Neural cell (in vitro differentiated cells): ENCODE measurements around the gene GGTLC1. TPM values are rescaled to one million over a fixed set of nuclear protein-coding genes. Genes with fewer than 3 reads are reported as not detected.

Experiments
- H2AFZ ChIP-seq: fragments of 200-600, 300-800 bp; sonication (generic), shearing (Covaris generic); 2 replicates; pipeline ENCODE4 v1.6.0; 2014; ENCODE audit warnings: low read depth, mild to moderate bottlenecking, antibody characterized with exemption, low read length, moderate library complexity
- H3F3A ChIP-seq: fragments of 200-600 bp; shearing (Covaris generic); 2 replicates; pipeline ENCODE4 v1.6.1; 2016; ENCODE audit warnings: mild to moderate bottlenecking, moderate library complexity, mixed read lengths, antibody characterized with exemption, low read length; ENCODE audit not compliant: insufficient read depth, poor library complexity, severe bottlenecking
- H3K27ac ChIP-seq: fragments of 200-600, 300-800 bp; sonication (generic), shearing (Covaris generic); 2 replicates; pipeline ENCODE4 v1.5.1; 2014; ENCODE audit warnings: mild to moderate bottlenecking, low read length, moderate library complexity
- H3K27me3 ChIP-seq: fragments of 300-800, 200-600 bp; sonication (generic), shearing (Covaris generic); 2 replicates; pipeline ENCODE4 v1.6.0; 2014; ENCODE audit warnings: mild to moderate bottlenecking, low read depth, low read length, moderate library complexity; ENCODE audit not compliant: insufficient read depth
- H3K36me3 ChIP-seq: fragments of 300-800, 200-600 bp; sonication (generic), shearing (Covaris generic); 2 replicates; pipeline ENCODE4 v1.5.1; 2014; ENCODE audit warnings: mild to moderate bottlenecking, antibody characterized with exemption, low read length, moderate library complexity; ENCODE audit not compliant: insufficient read depth
- H3K4me2 ChIP-seq: fragments of 300-800, 200-600 bp; sonication (generic), shearing (Covaris generic); 2 replicates; pipeline ENCODE4 v1.6.0; 2014; ENCODE audit warnings: mild to moderate bottlenecking, low read length
- H3K4me3 ChIP-seq: fragments of 300-800, 200-600 bp; sonication (generic), shearing (Covaris generic); 2 replicates; pipeline ENCODE4 v1.5.1; 2014; ENCODE audit warnings: mild to moderate bottlenecking, low read length, moderate library complexity
- H3K79me2 ChIP-seq: fragments of 200-600 bp; shearing (Covaris generic); replicated peaks from 2 replicates; pipeline ENCODE4 v1.6.0; 2014; ENCODE audit warnings: mild to moderate bottlenecking, low read length, moderate library complexity; ENCODE audit not compliant: insufficient read depth
- H3K9ac ChIP-seq: fragments of 300-800, 200-600 bp; sonication (generic), shearing (Covaris generic); 2 replicates; pipeline ENCODE4 v1.6.1; 2016; ENCODE audit warnings: mild to moderate bottlenecking, low read length, mixed read lengths
- H3K9me2 ChIP-seq: fragments of 200-600 bp; shearing (Covaris generic); 2 replicates; pipeline ENCODE4 v1.6.1; 2016; ENCODE audit warnings: mild to moderate bottlenecking, low read length, mixed read lengths; ENCODE audit not compliant: insufficient read depth
- H3K9me3 ChIP-seq: fragments of 200-600, 300-800 bp; sonication (generic), shearing (Covaris generic); 2 replicates; pipeline ENCODE4 v1.6.1; 2016; ENCODE audit warnings: mild to moderate bottlenecking, mixed run types, low read length, moderate library complexity, mixed read lengths
- H4K20me1 ChIP-seq: fragments of 200-600 bp; shearing (Covaris generic); 2 replicates; pipeline ENCODE4 v1.6.1; 2016; ENCODE audit warnings: mild to moderate bottlenecking, mixed run types; ENCODE audit not compliant: insufficient read depth
- CTCF ChIP-seq: fragments of 450-650 bp; IDR thresholded peaks from 2 replicates; pipeline ENCODE4 v1.5.1; 2014; ENCODE audit warnings: antibody characterized with exemption, mild to moderate bottlenecking, moderate library complexity; ENCODE audit not compliant: poor library complexity, severe bottlenecking
- EP300 ChIP-seq: fragments of 450-650 bp; conservative IDR thresholded peaks from 2 replicates; pipeline ENCODE4 v1.6.1; 2014; ENCODE audit warnings: antibody characterized with exemption, mild to moderate bottlenecking, moderate library complexity; ENCODE audit not compliant: poor library complexity, severe bottlenecking
- EZH2 ChIP-seq: fragments of 200-600, 300-800 bp; shearing (Covaris generic), sonication (generic); IDR thresholded peaks from 2 replicates; pipeline ENCODE4 v1.6.1; 2014; ENCODE audit warnings: antibody characterized with exemption, low read length, borderline replicate concordance, mild to moderate bottlenecking; ENCODE audit not compliant: insufficient read depth, poor library complexity, severe bottlenecking
- MXI1 ChIP-seq: fragments of 450-650 bp; conservative IDR thresholded peaks from 2 replicates; pipeline ENCODE4 v1.6.1; 2014; ENCODE audit warnings: antibody characterized with exemption, mild to moderate bottlenecking; ENCODE audit not compliant: poor library complexity, severe bottlenecking
- POLR2AphosphoS5 ChIP-seq: IDR thresholded peaks from 2 replicates; pipeline ENCODE4 v1.6.1; 2012
- RAD21 ChIP-seq: fragments of 450-650 bp; conservative IDR thresholded peaks from 2 replicates; pipeline ENCODE4 v1.6.1; 2014; ENCODE audit warnings: antibody characterized with exemption, mild to moderate bottlenecking, moderate library complexity
- SMC3 ChIP-seq: fragments of 450-650 bp; conservative IDR thresholded peaks from 2 replicates; pipeline ENCODE4 v1.6.1; 2014; ENCODE audit warnings: antibody characterized with exemption, mild to moderate bottlenecking, moderate library complexity; ENCODE audit not compliant: poor library complexity
- TAF1 ChIP-seq: IDR thresholded peaks from 2 replicates; pipeline ENCODE4 v1.6.1; 2012; ENCODE audit warnings: low read depth
- polyA plus RNA-seq: library from polyadenylated mRNA; depleted of rRNA; stranded (reverse); fragments of >200 nt; gene quantifications from 2 replicates; pipeline ENCODE4 v1.2.3, GENCODE V29; 2014
- TF ChIP-seq, protein P1 (sequence below): IDR thresholded peaks from 2 replicates; pipeline ENCODE4 v1.6.1; 2012; ENCODE audit warnings: borderline replicate concordance

GGTLC1 gene
- polyA plus RNA-seq, 1 donor from 2014 or later, result not detected

- Histone ChIP-seq H3K9me2 (no peaks in the 10 kb centered on the region), H3K9ac (no peak overlapping the region), H3K36me3 (no peaks in the 10 kb centered on the region), H4K20me1 (no peaks in the 10 kb centered on the region), H3K4me2 (no peak overlapping the region), H3K4me3 (no peak overlapping the region), H3K27ac (no peak overlapping the region), H2AFZ (no peak overlapping the region), H3K9me3 (no peaks in the 10 kb centered on the region), H3K79me2 (no peaks in the 10 kb centered on the region), H3F3A (no peaks in the 10 kb centered on the region), H3K27me3 (no peaks in the 10 kb centered on the region)
- TF ChIP-seq EZH2 (no peak), POLR2AphosphoS5 (no peak), CTCF (no peak), RAD21 (no peak), EP300 (no peak)
- TF ChIP-seq, protein P1, sequence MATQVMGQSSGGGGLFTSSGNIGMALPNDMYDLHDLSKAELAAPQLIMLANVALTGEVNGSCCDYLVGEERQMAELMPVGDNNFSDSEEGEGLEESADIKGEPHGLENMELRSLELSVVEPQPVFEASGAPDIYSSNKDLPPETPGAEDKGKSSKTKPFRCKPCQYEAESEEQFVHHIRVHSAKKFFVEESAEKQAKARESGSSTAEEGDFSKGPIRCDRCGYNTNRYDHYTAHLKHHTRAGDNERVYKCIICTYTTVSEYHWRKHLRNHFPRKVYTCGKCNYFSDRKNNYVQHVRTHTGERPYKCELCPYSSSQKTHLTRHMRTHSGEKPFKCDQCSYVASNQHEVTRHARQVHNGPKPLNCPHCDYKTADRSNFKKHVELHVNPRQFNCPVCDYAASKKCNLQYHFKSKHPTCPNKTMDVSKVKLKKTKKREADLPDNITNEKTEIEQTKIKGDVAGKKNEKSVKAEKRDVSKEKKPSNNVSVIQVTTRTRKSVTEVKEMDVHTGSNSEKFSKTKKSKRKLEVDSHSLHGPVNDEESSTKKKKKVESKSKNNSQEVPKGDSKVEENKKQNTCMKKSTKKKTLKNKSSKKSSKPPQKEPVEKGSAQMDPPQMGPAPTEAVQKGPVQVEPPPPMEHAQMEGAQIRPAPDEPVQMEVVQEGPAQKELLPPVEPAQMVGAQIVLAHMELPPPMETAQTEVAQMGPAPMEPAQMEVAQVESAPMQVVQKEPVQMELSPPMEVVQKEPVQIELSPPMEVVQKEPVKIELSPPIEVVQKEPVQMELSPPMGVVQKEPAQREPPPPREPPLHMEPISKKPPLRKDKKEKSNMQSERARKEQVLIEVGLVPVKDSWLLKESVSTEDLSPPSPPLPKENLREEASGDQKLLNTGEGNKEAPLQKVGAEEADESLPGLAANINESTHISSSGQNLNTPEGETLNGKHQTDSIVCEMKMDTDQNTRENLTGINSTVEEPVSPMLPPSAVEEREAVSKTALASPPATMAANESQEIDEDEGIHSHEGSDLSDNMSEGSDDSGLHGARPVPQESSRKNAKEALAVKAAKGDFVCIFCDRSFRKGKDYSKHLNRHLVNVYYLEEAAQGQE, result no peak
Measured at GRCh38 chr20:23939063-23939462, 49.5 kb downstream of the GGTLC1 start.

DNA sequence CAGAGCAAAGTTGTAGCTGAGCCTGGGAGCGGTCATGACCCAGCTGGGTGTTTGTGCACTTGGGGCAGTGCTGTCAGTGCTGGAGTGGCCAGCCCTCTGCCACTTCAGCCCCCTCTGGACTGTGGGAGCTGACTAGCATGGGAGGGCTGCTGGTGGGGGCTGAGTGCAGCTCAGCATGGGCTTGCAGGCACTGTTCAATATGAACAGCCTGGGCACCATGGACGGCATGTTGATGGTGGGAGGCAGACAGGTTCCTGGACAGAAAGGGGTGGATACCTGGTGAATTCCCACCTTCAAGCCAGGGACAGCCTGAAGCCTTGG, 50.5 kb downstream of the GGTLC1 start:
- H3K4me3 ChIP-seq, result no peak overlapping the region
- H3K27ac ChIP-seq, result no peak overlapping the region
- no peak for TF ChIP-seq TAF1
- no peak for TF ChIP-seq MXI1
- no peak for TF ChIP-seq CTCF
- TF ChIP-seq EZH2, result no peak
- no peak for TF ChIP-seq RAD21
- no peak for TF ChIP-seq SMC3
- TF ChIP-seq, protein P1, result no peak
- no peak for TF ChIP-seq POLR2AphosphoS5
- TF ChIP-seq EP300, result no peak

More for the DNA sequence above, 50.5 kb downstream of the GGTLC1 start:
- Histone ChIP-seq H3K4me2 (no peak overlapping the region), H3F3A (no peaks in the 10 kb centered on the region), H4K20me1 (no peaks in the 10 kb centered on the region), H3K9me2 (no peaks in the 10 kb centered on the region), H3K36me3 (no peaks in the 10 kb centered on the region), H3K9me3 (no peaks in the 10 kb centered on the region), H3K9ac (no peak overlapping the region), H2AFZ (no peak overlapping the region), H3K27me3 (no peaks in the 10 kb centered on the region), H3K79me2 (no peaks in the 10 kb centered on the region)
